ENCODE results near the gene DCUN1D2. TPM values are rescaled to one million over a fixed set of nuclear protein-coding genes. Genes with fewer than 3 reads are reported as not detected.
A peak's percentile ranks its signal among the peaks of the same experiment; 100 is the strongest.

Gene DCUN1D2
- total and polyA plus RNA-seq, 10 donors = 6.3 to 33.1 (median 24.4) TPM

GRCh38 chr13:113510871-113511270 is 20.4 kb upstream of the DCUN1D2 start:
- DNase-seq = no peak
- Histone ChIP-seq H3K4me1 (peaks cover 0 to 21% (median 2%) of the 10 kb centered on the region in 6 donors), H3K4me3 (no peak overlapping the region), H3K27ac (no peak overlapping the region), H3K9me3 (no peaks in the 10 kb centered on the region), H3K36me3 (peaks cover 0 to 99% (median 27%) of the 10 kb centered on the region in 6 donors), H3K27me3 (replicated peaks in 1 of 7) (no peaks in the 10 kb centered on the region)
- intact Hi-C loops (cut with DNase I; ENCODE audit: low total_unique reads) = no loop called here
- WGBS, 5 donors = 88 to 98% (median 94%) methylated on average over 19 to 21 of the region's 21 CpGs
- no peak for TF ChIP-seq POLR2AphosphoS5 (IDR thresholded peaks at IDR 0.05)
- no peak for TF ChIP-seq POLR2A (IDR thresholded peaks at IDR 0.05)
- TF ChIP-seq, protein P1, sequence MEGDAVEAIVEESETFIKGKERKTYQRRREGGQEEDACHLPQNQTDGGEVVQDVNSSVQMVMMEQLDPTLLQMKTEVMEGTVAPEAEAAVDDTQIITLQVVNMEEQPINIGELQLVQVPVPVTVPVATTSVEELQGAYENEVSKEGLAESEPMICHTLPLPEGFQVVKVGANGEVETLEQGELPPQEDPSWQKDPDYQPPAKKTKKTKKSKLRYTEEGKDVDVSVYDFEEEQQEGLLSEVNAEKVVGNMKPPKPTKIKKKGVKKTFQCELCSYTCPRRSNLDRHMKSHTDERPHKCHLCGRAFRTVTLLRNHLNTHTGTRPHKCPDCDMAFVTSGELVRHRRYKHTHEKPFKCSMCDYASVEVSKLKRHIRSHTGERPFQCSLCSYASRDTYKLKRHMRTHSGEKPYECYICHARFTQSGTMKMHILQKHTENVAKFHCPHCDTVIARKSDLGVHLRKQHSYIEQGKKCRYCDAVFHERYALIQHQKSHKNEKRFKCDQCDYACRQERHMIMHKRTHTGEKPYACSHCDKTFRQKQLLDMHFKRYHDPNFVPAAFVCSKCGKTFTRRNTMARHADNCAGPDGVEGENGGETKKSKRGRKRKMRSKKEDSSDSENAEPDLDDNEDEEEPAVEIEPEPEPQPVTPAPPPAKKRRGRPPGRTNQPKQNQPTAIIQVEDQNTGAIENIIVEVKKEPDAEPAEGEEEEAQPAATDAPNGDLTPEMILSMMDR (IDR thresholded peaks at IDR 0.05 in 8 of 11, conservative IDR thresholded peaks at IDR 0.05 in 3 of 11) = no peak

DNA sequence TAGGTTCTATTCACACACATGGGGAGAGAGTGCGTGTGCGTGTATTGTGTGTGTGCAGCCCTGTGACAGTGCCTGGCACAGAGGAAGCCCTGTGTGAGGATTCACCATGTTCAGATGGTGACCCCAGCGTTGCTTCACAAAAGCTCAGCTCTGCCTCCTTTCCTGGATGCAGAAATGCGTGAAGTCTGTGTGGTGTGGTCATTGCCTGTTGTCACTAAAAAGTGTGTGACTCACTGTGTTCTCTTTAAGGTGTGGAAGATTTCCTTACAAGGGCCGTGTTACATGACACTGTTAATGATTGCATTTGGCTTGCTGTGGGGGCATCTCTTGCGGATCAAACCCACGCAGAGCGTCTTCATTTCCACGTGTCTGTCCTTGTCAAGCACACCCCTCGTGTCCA is 19.5 kb upstream of the DCUN1D2 start:
- WGBS, 5 donors = 80 to 96% (median 86%) methylated on average over 10 of the region's 10 CpGs
- Histone ChIP-seq H3K27me3 (replicated peaks in 1 of 7) (no peaks in the 10 kb centered on the region), H3K4me3 (no peak overlapping the region), H3K27ac (peak overlapping the region in 1 of 8 donors; percentile 42), H3K4me1 (peaks cover 0 to 21% (median 2%) of the 10 kb centered on the region in 6 donors), H3K36me3 (peaks cover 0 to 99% (median 27%) of the 10 kb centered on the region in 6 donors), H3K9me3 (no peaks in the 10 kb centered on the region)
- DNase-seq = no peak
- no peak for TF ChIP-seq POLR2AphosphoS5 (IDR thresholded peaks at IDR 0.05)
- no peak for TF ChIP-seq POLR2A (IDR thresholded peaks at IDR 0.05)
- TF ChIP-seq, protein P1 (IDR thresholded peaks at IDR 0.05 in 8 of 11, conservative IDR thresholded peaks at IDR 0.05 in 3 of 11) = no peak
- intact Hi-C loops (cut with DNase I; ENCODE audit: low total_unique reads) = no loop called here

DNA sequence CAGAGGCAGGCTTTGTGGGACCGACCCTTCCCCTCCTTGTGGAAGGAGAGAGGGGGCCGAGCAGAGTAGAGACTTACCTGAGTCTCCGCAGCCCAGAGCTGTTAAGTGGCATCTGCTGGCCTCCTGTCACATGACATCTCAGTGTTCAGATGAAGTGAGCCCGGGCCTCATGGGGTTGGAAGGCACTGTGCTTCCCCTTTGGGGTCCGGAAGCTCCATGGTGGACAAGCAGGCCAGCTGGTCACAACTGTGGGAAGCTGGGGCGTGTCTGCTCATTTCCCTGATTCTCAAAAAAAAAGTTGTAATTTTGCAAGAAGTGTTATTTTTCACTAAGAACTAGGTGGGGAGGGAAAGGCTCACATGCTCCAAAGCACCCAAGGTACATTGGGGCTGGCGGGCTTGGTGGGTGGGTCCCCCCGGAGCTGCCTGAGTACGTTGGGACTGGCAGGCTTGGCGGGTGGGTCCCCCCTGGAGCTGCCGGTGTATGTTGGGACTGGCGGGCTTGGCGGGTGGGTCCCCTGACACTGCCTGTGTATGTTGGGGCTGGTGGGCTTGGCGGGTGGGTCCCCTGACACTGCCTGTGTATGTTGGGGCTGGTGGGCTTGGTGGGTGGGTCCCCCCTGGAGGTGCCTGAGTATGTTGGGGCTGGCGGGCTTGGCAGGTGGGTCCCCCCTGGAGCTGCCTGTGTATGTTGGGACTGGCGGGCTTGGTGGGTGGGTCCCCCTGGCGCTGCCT is 18.2 kb upstream of the DCUN1D2 start:
- TF ChIP-seq, protein P1 (IDR thresholded peaks at IDR 0.05 in 8 of 11, conservative IDR thresholded peaks at IDR 0.05 in 3 of 11) = no peak
- TF ChIP-seq POLR2A (IDR thresholded peaks at IDR 0.05) = no peak
- no peak for TF ChIP-seq POLR2AphosphoS5 (IDR thresholded peaks at IDR 0.05)
- 77 to 94% (median 83%) methylated on average over 15 to 17 of the region's 17 CpGs for WGBS, 5 donors
- intact Hi-C loops (cut with DNase I; ENCODE audit: low total_unique reads) = no loop called here
- H3K4me3 ChIP-seq = no peak overlapping the region
- H3K4me1 ChIP-seq = peaks cover 0 to 21% (median 2%) of the 10 kb centered on the region in 6 donors
- H3K9me3 ChIP-seq = no peaks in the 10 kb centered on the region
- no peak for DNase-seq
- H3K27ac ChIP-seq = peak overlapping the region in 1 of 8 donors; percentile 11
- no peaks in the 10 kb centered on the region for H3K27me3 ChIP-seq (replicated peaks in 1 of 7)
- peaks cover 0 to 99% (median 34%) of the 10 kb centered on the region in 6 donors for H3K36me3 ChIP-seq

DNA sequence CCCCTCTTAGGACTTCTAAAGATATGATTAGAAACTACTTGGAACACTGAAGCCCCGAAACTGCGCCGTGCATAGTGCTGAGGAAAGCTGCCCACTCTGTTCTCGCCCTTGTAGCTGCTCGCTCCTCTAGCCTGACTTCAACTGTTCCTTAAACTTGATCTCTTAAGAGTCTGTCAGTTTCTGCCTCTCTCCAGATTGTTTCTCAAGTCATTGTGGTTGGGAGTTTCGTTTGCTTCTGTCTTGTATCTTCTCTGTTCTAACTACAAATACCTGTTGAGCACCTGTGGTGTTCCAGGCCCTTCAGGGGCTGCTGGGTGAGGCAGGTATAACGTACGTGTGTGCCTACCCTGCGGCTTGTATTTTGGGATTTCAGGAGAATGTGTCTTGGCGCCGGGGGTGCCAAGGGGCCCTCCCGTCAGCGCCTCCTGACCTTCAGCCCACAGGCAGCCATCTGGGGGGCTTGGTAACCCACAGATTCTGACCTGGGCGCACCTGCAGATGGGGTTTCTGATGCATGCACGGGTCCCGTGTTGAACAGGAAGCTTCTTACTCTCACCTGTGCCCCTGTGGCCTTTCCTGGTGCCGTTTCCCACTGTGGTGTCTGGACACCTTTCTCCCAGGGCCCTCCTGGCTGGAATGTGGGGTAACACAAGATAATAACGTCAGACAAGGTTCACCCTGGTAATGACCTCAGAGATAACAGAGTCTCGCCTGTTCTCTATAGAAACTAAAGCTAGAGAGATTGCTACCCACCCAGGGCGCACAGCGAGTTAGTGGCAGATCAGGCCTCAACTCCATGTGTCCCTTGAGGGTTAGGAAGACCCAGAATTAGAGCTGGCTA is 17.2 kb upstream of the DCUN1D2 start:
- 77 to 85% (median 80%) methylated on average over 21 of the region's 21 CpGs for WGBS, 5 donors
- TF ChIP-seq POLR2AphosphoS5 (IDR thresholded peaks at IDR 0.05) (no peak), POLR2A (IDR thresholded peaks at IDR 0.05) (no peak)
- TF ChIP-seq, protein P1 (IDR thresholded peaks at IDR 0.05 in 8 of 11, conservative IDR thresholded peaks at IDR 0.05 in 3 of 11) = no peak
- no peak overlapping the region for H3K27ac ChIP-seq
- H3K27me3 ChIP-seq (replicated peaks in 1 of 7) = no peaks in the 10 kb centered on the region
- DNase-seq = no peak
- peaks cover 0 to 21% (median 2%) of the 10 kb centered on the region in 6 donors for H3K4me1 ChIP-seq
- no peaks in the 10 kb centered on the region for H3K9me3 ChIP-seq
- H3K4me3 ChIP-seq = no peak overlapping the region
- intact Hi-C loops (cut with DNase I; ENCODE audit: low total_unique reads) = no loop called here
- H3K36me3 ChIP-seq = peaks cover 0 to 99% (median 38%) of the 10 kb centered on the region in 6 donors

All from spleen (tissue), 11 donors.